Calu3 (cell line): Measurements from ENCODE around the gene AUH. TPM values are rescaled to one million over a fixed set of nuclear protein-coding genes. Genes with fewer than 3 reads are reported as not detected.

Experiments
- BruUV-seq: library from RNA; stranded (reverse); fragments of 400-500 nt; replicated peaks from 2 replicates; lab custom pipeline; 2021; lab: Mats Ljungman, UMichigan
- CTCF ChIA-PET: fragments of 300-600 bp; sonication (Branson Sonifier 250); formaldehyde crosslinking; loops from one replicate; lab custom pipeline; 2022; ENCODE audit warnings: antibody characterized with exemption; lab: Charles Lee
- DNase-seq: peaks from one replicate; pipeline ENCODE4 v3.0.0; 2022
- H3K27ac Mint-ChIP-seq: one replicate; pipeline ENCODE4 v1.8.0; 2022; ENCODE audit warnings: mixed read lengths; ENCODE audit not compliant: unreplicated experiment
- H3K27me3 Mint-ChIP-seq: one replicate; pipeline ENCODE4 v1.8.0; 2022; ENCODE audit warnings: mixed read lengths; ENCODE audit not compliant: unreplicated experiment
- H3K36me3 Mint-ChIP-seq: one replicate; pipeline ENCODE4 v1.8.0; 2022; ENCODE audit warnings: mild to moderate bottlenecking, moderate library complexity, mixed read lengths; ENCODE audit not compliant: insufficient read depth, unreplicated experiment
- H3K4me1 Mint-ChIP-seq: one replicate; pipeline ENCODE4 v1.8.0; 2022; ENCODE audit warnings: mild to moderate bottlenecking, low read depth, mixed read lengths; ENCODE audit not compliant: unreplicated experiment
- H3K4me3 Mint-ChIP-seq: one replicate; pipeline ENCODE4 v1.8.0; 2022; ENCODE audit warnings: mild to moderate bottlenecking, low read depth, moderate library complexity, mixed read lengths; ENCODE audit not compliant: unreplicated experiment
- H3K9me3 Mint-ChIP-seq: one replicate; pipeline ENCODE4 v1.8.0; 2022; ENCODE audit warnings: low read depth, mixed read lengths; ENCODE audit not compliant: unreplicated experiment
- intact Hi-C: fragments of 100-400 bp; cut with micrococcal nuclease; formaldehyde crosslinking; loops from one replicate; pipeline ENCODE4 v1.10.0; 2022; ENCODE audit not compliant: unreplicated experiment
- total RNA-seq: library from RNA; stranded (reverse); gene quantifications from 2 replicates; pipeline ENCODE4 v1.2.3, GENCODE V29; 2022
- TF ChIP-seq, protein P1 (sequence below): fragments of 200-600 bp; IDR thresholded peaks from one replicate; pipeline ENCODE4 v1.8.0; 2022; ENCODE audit warnings: antibody characterized with exemption; ENCODE audit not compliant: unreplicated experiment

AUH gene
- total RNA-seq, 1 experiment from 2014 or later: 13.4 TPM

DNA sequence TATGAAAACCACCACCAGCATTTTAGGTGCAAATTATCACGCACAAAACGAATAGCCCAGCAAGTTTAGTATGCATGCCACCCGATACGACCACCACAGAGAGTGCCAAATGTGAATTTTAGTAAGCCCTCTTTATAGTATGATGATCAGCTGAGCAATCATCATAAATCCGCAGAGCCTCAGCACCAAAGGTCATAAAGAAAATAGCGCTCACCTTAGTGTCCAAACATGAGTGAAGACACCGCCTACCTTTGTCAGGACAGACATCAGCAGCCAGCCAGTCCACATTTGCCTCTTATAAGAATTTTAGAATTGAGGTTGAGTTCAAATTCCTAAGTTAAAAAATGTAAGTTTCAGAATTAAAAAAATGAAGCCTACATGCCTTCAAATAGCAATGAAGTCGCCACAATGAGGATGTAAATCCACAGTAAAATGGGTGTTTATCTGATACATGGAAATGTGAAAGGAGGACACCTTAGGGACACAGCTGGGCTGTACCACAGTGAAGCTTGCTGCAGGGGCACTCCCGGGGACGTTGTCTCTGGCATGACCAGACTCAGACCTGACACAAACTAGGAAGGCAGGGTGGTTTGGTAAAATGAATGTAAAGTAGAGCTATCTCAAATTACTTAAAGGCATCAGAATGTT is 149.0 kb downstream of the AUH start:
- TF ChIP-seq, protein P1, sequence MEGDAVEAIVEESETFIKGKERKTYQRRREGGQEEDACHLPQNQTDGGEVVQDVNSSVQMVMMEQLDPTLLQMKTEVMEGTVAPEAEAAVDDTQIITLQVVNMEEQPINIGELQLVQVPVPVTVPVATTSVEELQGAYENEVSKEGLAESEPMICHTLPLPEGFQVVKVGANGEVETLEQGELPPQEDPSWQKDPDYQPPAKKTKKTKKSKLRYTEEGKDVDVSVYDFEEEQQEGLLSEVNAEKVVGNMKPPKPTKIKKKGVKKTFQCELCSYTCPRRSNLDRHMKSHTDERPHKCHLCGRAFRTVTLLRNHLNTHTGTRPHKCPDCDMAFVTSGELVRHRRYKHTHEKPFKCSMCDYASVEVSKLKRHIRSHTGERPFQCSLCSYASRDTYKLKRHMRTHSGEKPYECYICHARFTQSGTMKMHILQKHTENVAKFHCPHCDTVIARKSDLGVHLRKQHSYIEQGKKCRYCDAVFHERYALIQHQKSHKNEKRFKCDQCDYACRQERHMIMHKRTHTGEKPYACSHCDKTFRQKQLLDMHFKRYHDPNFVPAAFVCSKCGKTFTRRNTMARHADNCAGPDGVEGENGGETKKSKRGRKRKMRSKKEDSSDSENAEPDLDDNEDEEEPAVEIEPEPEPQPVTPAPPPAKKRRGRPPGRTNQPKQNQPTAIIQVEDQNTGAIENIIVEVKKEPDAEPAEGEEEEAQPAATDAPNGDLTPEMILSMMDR: no peak
- no TSS peak for BruUV-seq
- no peak for DNase-seq
- Mint-ChIP-seq H3K4me1 (peaks cover 49% of the 10 kb centered on the region), H3K9me3 (no peaks in the 10 kb centered on the region), H3K27ac (peak overlapping the region; percentile 40), H3K27me3 (no peaks in the 10 kb centered on the region), H3K36me3 (no peaks in the 10 kb centered on the region), H3K4me3 (peak overlapping the region; percentile 58)
- CTCF ChIA-PET: interaction anchor here (0.6 kb wide), 1 partner anchor 178 kb away, joined by 3 read pairs; no protein-coding TSS in a partner anchor
- intact Hi-C loops: no loop called here

DNA sequence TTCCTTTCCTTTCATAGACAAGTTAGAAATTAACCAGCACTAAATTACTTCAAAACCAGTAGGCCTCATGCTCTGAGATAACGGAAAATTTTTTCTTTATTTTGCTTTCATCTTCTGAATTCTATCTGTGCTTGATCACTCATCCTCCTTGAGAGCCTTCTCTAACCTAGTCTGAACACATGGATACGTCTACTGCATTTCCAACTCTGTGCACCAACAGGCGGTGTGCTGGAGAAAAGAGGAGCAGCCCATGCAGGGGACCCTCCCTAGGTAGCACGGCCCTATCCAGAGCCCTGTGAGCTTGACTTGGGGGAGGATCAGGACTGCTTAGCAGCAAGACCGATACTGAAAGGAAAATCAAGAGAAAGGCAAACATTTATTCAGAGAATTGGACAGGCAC is 149.8 kb downstream of the AUH start:
- BruUV-seq: no TSS peak
- Mint-ChIP-seq H3K27ac (peak overlapping the region; percentile 40), H3K4me3 (peak overlapping the region; percentile 58), H3K4me1 (peaks cover 57% of the 10 kb centered on the region), H3K36me3 (no peaks in the 10 kb centered on the region), H3K27me3 (no peaks in the 10 kb centered on the region), H3K9me3 (no peaks in the 10 kb centered on the region)
- DNase-seq: no peak
- CTCF ChIA-PET: interaction anchor here (0.6 kb wide), 1 partner anchor 177 kb away, joined by 3 read pairs; no protein-coding TSS in a partner anchor
- intact Hi-C loops: no loop called here
- TF ChIP-seq, protein P1: no peak

DNA sequence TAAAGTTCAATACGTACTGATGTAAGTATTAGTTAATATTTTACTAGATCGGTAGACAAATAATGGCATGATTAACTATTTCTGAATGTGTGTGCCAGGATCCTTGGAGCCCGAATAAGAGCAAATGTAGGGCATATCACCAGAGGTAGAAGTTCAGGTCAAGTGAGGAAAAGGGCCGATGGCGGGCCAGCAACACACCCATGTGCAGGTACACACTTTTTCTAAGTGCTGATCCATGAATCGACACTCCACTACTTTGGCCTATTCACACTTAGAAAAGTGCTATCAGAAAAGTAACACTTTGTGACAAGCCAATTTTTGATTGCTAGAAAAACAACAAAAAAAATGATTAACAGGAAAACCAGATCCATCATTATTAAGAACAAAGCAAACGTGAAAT is 150.3 kb downstream of the AUH start:
- H3K9me3 Mint-ChIP-seq: no peaks in the 10 kb centered on the region
- DNase-seq: peak; percentile 47

DNA sequence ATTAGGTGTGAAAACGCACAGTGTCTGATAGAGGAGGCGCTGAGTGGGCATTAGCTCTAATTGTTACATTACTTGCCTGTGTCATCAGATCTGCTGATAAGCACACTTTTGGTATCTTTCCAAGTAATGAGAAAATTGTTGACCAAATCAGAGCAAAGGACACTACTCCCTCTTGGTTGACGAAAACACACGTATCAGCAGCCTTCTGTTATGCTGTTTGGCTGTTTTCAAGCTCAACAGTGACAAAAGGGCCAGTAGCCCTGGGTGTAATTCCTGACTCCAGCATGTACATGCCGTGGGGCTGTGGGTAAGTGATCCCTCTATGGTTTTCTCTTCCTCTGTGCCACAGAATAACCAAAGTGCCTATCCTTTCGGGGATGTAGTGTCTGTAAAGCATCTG is 151.4 kb downstream of the AUH start:
- intact Hi-C loops: loop anchor here (1.0 kb wide), 1 partner anchor 43 kb away; no protein-coding TSS in a partner anchor
- no peak for DNase-seq
- Mint-ChIP-seq H3K9me3 (no peaks in the 10 kb centered on the region), H3K36me3 (no peaks in the 10 kb centered on the region), H3K4me3 (no peak overlapping the region), H3K4me1 (peaks cover 57% of the 10 kb centered on the region), H3K27me3 (no peaks in the 10 kb centered on the region), H3K27ac (no peak overlapping the region)
- BruUV-seq: no TSS peak
- CTCF ChIA-PET: interaction anchor here (1.5 kb wide), 1 partner anchor 13 kb away, joined by 5 read pairs; no protein-coding TSS in a partner anchor
- TF ChIP-seq, protein P1: no peak

More for the DNA sequence above, 150.3 kb downstream of the AUH start:
- intact Hi-C loops: no loop called here
- Mint-ChIP-seq H3K4me1 (peaks cover 57% of the 10 kb centered on the region), H3K36me3 (no peaks in the 10 kb centered on the region), H3K4me3 (peak overlapping the region; percentile 58), H3K27ac (peak overlapping the region; percentile 40), H3K27me3 (no peaks in the 10 kb centered on the region)
- BruUV-seq: no TSS peak
- TF ChIP-seq, protein P1: no peak
- CTCF ChIA-PET: no interaction called here
